Measurements from ENCODE around the gene BTAF1. TPM values are rescaled to one million over a fixed set of nuclear protein-coding genes. Genes with fewer than 3 reads are reported as not detected.

The BTAF1 gene
- total RNA-seq, 2 experiments from 2014 or later, result 50.0 to 52.4 TPM

DNA sequence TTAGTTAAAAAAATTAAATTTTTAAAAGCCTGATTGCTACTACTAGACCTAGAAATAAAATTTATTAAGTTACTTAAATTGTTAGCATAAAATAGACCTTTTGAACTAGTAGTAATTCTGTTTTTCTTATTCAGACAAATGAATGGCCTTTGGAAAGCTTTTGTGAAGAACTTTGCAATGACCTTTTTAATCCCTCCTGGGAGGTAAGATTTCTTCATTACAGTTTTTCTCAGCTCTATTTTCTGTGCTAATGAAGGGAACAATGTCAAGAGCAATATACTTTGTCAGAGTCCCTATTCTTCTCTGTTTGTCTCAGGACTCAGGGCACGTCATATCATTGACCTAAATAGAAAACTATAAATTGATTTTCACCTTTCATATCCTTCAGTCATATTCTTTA lies 33.5 kb downstream of the BTAF1 start:
- ChIA-PET POLR2A (no interaction called here), CTCF (no interaction called here)

- POLR2A ChIA-PET, result interaction anchor here (0.6 kb wide), 1 partner anchor 109 kb away, joined by 3 read pairs; no protein-coding TSS in a partner anchor
- CTCF ChIA-PET, result interaction anchor here (0.8 kb wide), 1 partner anchor 55 kb away, joined by 3 read pairs; no protein-coding TSS in a partner anchor
Observed at GRCh38 chr10:91969297-91969696, 45.7 kb downstream of the BTAF1 start.

- ChIA-PET POLR2A (interaction anchor here (1.0 kb wide), 1 partner anchor 11 kb away, joined by 5 read pairs; no protein-coding TSS in a partner anchor), CTCF (no interaction called here)
Observed at GRCh38 chr10:91974960-91975359, 51.4 kb downstream of the BTAF1 start.

- CTCF ChIA-PET, result no interaction called here
- POLR2A ChIA-PET, result interaction anchor here (1.0 kb wide), 1 partner anchor 12 kb away, joined by 5 read pairs; no protein-coding TSS in a partner anchor
Observed at GRCh38 chr10:91975438-91975837, 51.9 kb downstream of the BTAF1 start.

GRCh38 chr10:91976317-91977051 lies 52.9 kb downstream of the BTAF1 start:
- POLR2A ChIA-PET, result no interaction called here
- CTCF ChIA-PET, result no interaction called here

- ChIA-PET POLR2A (no interaction called here), CTCF (no interaction called here)
Observed at GRCh38 chr10:91977491-91977890, 53.9 kb downstream of the BTAF1 start.

GRCh38 chr10:91978585-91978984 lies 55.0 kb downstream of the BTAF1 start:
- ChIA-PET CTCF (no interaction called here), POLR2A (no interaction called here)

DNA sequence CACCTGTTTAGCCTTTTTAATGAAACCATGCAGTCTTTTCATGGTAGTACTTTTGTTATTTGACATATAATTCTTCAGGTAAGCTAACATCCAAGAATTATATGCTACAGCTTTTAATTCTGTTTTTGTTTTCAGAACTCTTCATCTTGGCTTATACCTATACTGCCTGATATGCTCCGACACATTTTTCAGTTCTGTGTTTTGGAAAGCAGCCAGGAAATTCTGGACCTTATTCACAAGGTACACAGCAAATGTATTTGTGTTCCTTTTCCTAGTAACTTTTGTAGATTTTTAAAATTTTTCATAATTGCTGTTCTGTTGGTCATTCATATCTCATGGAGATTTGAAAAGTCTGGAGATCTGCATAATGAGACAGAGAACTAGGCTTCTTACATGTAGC lies 56.7 kb downstream of the BTAF1 start:
- ChIA-PET POLR2A (no interaction called here), CTCF (no interaction called here)

DNA sequence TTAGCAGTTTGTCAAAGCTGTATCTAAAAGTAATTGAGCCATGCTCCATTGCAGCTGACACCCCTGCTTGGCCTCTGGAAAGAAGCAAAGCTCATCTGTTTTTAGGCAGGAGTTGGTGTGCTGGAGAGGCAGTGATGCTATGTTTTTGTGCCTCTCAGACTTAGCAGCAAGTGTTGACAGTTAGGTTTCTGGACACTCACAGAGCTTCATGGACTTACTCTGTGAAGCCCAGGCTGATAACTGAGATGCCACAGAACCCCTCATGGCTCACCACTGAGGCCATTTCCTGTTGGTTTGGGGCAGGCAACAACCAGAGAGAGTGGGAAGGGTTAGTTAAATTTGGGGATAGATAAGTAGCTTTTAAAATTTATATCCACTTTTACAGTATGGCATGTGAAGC lies 59.8 kb downstream of the BTAF1 start:
- POLR2A ChIA-PET, result no interaction called here
- CTCF ChIA-PET, result no interaction called here

DNA sequence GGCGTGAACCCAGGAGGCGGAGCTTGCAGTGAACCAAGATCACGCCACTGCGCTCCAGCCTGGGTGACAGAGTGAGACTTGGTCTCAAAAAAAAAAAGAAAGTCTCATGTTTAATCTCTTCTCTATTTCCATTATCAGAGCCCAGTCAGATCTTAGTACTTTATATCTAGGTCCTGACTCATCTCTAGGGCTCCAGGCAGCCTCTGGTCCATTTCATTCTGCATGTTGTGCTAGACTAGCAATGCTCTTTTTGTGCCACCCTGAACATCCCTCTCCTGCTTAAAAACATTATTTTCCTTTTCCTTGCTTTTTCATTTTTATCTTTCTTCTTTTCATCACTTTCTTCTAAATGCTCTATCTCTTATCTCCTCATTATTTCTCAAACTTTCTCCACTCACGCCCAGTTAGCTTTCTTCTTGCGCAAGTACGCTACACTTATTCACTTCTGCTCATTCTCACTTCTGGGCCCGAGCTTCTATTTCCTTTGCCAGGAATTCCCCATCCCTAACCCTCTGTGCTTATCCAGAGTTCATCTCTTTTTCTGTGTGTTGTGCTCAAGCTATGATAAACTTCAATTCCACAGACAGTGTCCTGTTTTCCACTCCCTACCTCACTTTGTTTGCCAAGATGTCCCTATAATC lies 63.9 kb downstream of the BTAF1 start:
- CTCF ChIA-PET, result no interaction called here
- POLR2A ChIA-PET, result no interaction called here

GRCh38 chr10:91992031-91992430 lies 68.5 kb downstream of the BTAF1 start:
- POLR2A ChIA-PET, result no interaction called here
- CTCF ChIA-PET, result interaction anchor here (0.5 to 0.6 kb wide), 2 partner anchors 84 to 147 kb away, joined by 3 to 4 read pairs; no protein-coding TSS in a partner anchor

GRCh38 chr10:91996266-91996665 lies 72.7 kb downstream of the BTAF1 start:
- ChIA-PET POLR2A (no interaction called here), CTCF (no interaction called here)

DNA sequence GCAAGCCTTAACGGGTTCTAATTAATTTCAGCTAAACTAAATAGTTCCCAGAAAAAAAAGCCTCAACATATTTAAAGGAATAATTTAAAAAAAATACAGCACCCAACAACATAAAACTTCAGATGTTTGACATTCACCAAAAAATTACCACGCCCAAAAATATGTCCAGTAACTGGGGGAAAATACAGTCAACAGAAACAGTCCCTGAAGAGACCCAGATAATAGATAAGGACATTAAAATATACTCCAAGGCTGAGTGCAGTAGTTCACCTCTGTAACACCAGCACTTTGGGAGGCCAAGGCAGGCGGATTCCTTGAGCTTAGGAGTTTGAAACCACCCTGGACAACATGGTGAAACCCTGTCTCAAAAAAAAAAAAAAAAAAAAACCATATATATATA lies 78.0 kb downstream of the BTAF1 start:
- POLR2A ChIA-PET, result no interaction called here
- CTCF ChIA-PET, result no interaction called here

DNA sequence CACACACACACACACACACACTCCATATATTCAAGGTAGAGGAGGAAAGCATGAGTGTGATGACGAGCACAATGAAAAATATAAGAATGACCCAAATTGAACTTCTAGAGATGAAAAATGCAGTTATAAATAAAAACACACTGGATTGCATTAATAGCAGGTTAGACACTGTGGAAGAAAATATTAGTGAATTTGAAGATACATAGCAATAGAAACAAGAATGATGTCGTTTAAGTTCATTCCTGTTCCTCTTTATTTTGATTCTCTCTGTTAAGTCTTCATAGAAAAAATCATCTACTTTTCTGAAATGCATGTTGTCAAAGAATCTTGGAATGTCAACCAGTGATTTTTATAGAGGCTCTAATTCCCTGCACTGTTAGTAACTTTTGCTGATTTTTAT lies 78.4 kb downstream of the BTAF1 start:
- POLR2A ChIA-PET, result no interaction called here
- CTCF ChIA-PET, result no interaction called here

GRCh38 chr10:92003258-92003657 lies 79.7 kb downstream of the BTAF1 start:
- POLR2A ChIA-PET, result no interaction called here
- CTCF ChIA-PET, result interaction anchor here (0.5 kb wide), 1 partner anchor 457 kb away, joined by 4 read pairs; no protein-coding TSS in a partner anchor

GRCh38 chr10:92005978-92006377 lies 82.4 kb downstream of the BTAF1 start:
- POLR2A ChIA-PET, result no interaction called here
- CTCF ChIA-PET, result no interaction called here

DNA sequence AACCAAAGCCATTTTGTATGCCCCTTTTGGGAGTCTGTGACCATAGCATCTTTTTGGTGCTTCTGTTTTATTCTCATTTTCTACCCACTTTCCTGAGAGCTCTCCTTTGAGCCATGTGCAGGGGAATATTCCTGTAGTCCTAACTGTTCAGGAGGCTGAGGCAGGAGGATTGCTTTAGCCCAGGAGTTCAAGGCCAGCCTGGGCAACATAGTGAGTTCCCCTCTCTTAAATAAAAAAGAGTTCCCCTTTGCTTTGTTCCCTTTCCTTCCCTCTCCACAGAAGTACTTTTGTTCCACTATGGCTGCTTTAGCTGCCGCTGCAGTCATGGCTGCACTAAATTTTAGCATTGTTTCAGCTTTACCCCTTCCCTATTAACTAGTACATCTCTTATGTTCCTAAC lies 85.9 kb downstream of the BTAF1 start:
- POLR2A ChIA-PET, result no interaction called here

GRCh38 chr10:92010047-92010735 lies 86.6 kb downstream of the BTAF1 start:
- ChIA-PET POLR2A (interaction anchor here (0.6 kb wide), 1 partner anchor 265 kb away, joined by 3 read pairs; no protein-coding TSS in a partner anchor), CTCF (no interaction called here)

More for the DNA sequence above, 85.9 kb downstream of the BTAF1 start:
- CTCF ChIA-PET, result interaction anchor here (1.1 kb wide), 1 partner anchor 8 kb away, joined by 3 read pairs; no protein-coding TSS in a partner anchor

DNA sequence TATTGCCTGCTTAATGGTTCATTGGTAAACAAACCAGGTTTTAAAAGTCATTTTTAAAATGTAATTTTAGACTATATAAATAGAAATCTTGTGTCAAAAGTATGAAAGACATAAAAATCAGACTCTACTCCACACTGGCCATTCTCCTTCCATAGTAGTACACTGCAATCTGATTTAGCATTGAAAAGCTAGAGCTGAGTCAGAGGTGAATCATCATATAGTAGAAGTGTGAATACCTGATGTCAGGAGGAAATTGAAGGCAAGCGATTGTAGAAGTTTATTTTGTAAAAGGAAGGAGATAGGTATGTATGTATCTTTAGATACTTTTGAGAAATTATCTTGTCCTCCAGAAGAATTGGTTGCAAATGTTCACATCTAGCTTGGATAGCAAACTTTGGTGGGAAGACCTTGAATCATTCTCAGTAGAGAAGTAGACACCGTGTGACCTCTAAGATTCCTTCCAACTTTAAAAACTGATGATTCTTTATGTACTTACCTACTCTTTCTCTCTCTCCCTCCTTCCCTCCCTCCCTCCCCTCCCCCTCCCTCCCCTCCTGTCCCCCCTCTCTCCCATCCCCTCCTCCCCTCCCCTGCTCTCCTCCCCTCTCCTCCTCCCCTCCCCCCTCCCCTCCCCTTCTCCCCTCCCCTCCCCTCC lies 88.1 kb downstream of the BTAF1 start:
- POLR2A ChIA-PET, result no interaction called here
- CTCF ChIA-PET, result no interaction called here

DNA sequence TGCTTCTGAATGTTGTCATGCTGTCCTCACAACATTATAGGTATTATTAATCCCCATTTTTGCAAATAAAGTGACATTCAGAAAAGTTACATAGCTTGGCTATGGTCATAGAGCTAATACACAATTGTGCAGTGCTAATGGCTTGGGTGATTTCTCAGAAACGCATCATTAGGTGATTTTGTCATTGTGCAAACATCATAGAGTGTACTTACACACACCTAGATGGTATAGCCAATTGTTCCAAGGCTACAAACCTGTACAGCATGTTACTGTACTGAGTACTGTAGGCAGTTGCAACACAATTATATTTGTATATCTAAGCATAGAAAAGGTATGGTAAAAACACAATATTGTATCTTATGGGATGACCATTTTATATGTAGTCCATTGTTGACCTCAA lies 91.0 kb downstream of the BTAF1 start:
- ChIA-PET POLR2A (no interaction called here), CTCF (no interaction called here)

All from activated CD8-positive, alpha-beta memory T cell treated with anti-CD3 and anti-CD28 coated beads for 36 hours (primary cell).